GM19099 (cell line): Measurements from ENCODE around the gene NEUROD4.

Experiments used
- POLR2A ChIP-seq: IDR thresholded peaks from 3 replicates; pipeline ENCODE4 v1.6.1; 2011; ENCODE audit warnings: low read depth; ENCODE audit not compliant: insufficient read length; ENCODE audit errors: extremely low read depth

NEUROD4 gene

GRCh38 chr12:55073043-55074022 is 53.6 kb downstream of the NEUROD4 start:
- no peak for TF ChIP-seq POLR2A

GRCh38 chr12:55074806-55075205 is 55.0 kb downstream of the NEUROD4 start:
- no peak for TF ChIP-seq POLR2A
